ENCODE measurements around the gene STMN3. TPM values are rescaled to one million over a fixed set of nuclear protein-coding genes. Genes with fewer than 3 reads are reported as not detected.
A peak's percentile ranks its signal among the peaks of the same experiment; 100 is the strongest.

Gene STMN3
- total RNA-seq, 1 experiment from 2014 or later = 138 TPM

- no peak for TF ChIP-seq TCF7L2 (IDR thresholded peaks at IDR 0.05; ENCODE audit: borderline replicate concordance, extremely low read depth, insufficient read depth, insufficient read length)
- no peak for TF ChIP-seq SIN3A (IDR thresholded peaks at IDR 0.05; ENCODE audit: low read depth)
Observed at GRCh38 chr20:63641792-63642523, 11.3 kb downstream of the STMN3 start (continued).

GRCh38 chr20:63641146-63641791 is 12.0 kb downstream of the STMN3 start:
- Histone ChIP-seq H3K36me3 (ENCODE audit: control insufficient read depth in 1 of 2, insufficient read depth in 2 of 2, low read length in 2 of 2) (peaks cover 0 to 8% of the 10 kb centered on the region in 2 experiments; a peak in 1 of 4 replicates), H4K20me1 (ENCODE audit: insufficient read depth) (no peaks in the 10 kb centered on the region), H2AFZ (ENCODE audit: low read depth, low read length, poor library complexity, severe bottlenecking) (no peak overlapping the region), H3K9ac (ENCODE audit: low read length) (no peak overlapping the region), H3K4me1 (ENCODE audit: control insufficient read depth in 1 of 2, insufficient read depth in 2 of 2, low read length in 2 of 2) (peaks cover 11 to 34% of the 10 kb centered on the region in 2 experiments), H3K79me2 (ENCODE audit: insufficient read depth, low read length) (no peaks in the 10 kb centered on the region; the same call in 1 of the 2 replicates), H3K9me2 (ENCODE audit: insufficient read depth) (no peaks in the 10 kb centered on the region), H3K27ac (ENCODE audit: low read depth, low read length) (peak overlapping the region; percentile 64), H3K4me3 (replicated peaks in 1 of 2; ENCODE audit: low read depth in 1 of 2, low read length in 2 of 2) (no peak overlapping the region), H3K27me3 (ENCODE audit: insufficient read depth, low read length) (no peaks in the 10 kb centered on the region), H3K9me3 (ENCODE audit: control insufficient read depth in 1 of 2, insufficient read depth in 1 of 2, low read depth in 1 of 2, low read length in 2 of 2) (no peaks in the 10 kb centered on the region), H3K4me2 (ENCODE audit: low read length) (peak overlapping the region; percentile 45)
- DNase-seq (ENCODE audit: low read depth, low spot score) (no peak), ATAC-seq (peak; percentile 5)
- no TSS peak for BruUV-seq (replicated peaks)
- ChIA-PET POLR2A (interaction anchor here (0.6 to 2.2 kb wide), 14 partner anchors 9 to 224 kb away, joined by 3 to 12 read pairs (median 5); partner anchors contain the start of genes HELZ2, RTEL1 and TPD52L2), CTCF (interaction anchor here (0.6 to 1.4 kb wide), 13 partner anchors 9 to 333 kb away, joined by 3 to 12 read pairs (median 4); partner anchors contain the start of genes GMEB2, PTK6, RTEL1 and STMN3), RAD21 (ENCODE audit: low non-redundant PET in 1 of 2, low total read pairs in 2 of 2, uncharacterized antibody in 2 of 2, unreplicated experiment in 2 of 2) (interaction anchor here (0.6 to 1.8 kb wide), 5 partner anchors 41 to 104 kb away, joined by 3 to 14 read pairs (median 5); partner anchors contain the start of gene PTK6 (in 1 of the 2))
- intact Hi-C loops (cut with micrococcal nuclease) = loop anchor here (5.0 kb wide), 1 partner anchor 104 kb away; the partner anchor contains the start of gene PTK6
- TF ChIP-seq EZH2 (IDR thresholded peaks at IDR 0.05) (no peak), RAD21 (IDR thresholded peaks at IDR 0.05; ENCODE audit: low read depth) (no peak), POLR2AphosphoS5 (IDR thresholded peaks at IDR 0.05; ENCODE audit: low read depth, low read length) (no peak), SIN3A (IDR thresholded peaks at IDR 0.05; ENCODE audit: low read depth) (no peak), EGR1 (IDR thresholded peaks at IDR 0.05; ENCODE audit: low read depth) (no peak), SRF (IDR thresholded peaks at IDR 0.05; ENCODE audit: low read depth) (no peak), REST (IDR thresholded peaks at IDR 0.05; ENCODE audit: low read depth) (no peak), ATF3 (IDR thresholded peaks at IDR 0.05) (no peak), EZH2phosphoT487 (IDR thresholded peaks at IDR 0.05; ENCODE audit: borderline replicate concordance) (no peak), CBX3 (IDR thresholded peaks at IDR 0.05; ENCODE audit: low read depth) (no peak), ZNF274 (IDR thresholded peaks at IDR 0.05; ENCODE audit: low read depth, low read length) (no peak), JUND (IDR thresholded peaks at IDR 0.05) (no peak)
- TF ChIP-seq, protein P1, sequence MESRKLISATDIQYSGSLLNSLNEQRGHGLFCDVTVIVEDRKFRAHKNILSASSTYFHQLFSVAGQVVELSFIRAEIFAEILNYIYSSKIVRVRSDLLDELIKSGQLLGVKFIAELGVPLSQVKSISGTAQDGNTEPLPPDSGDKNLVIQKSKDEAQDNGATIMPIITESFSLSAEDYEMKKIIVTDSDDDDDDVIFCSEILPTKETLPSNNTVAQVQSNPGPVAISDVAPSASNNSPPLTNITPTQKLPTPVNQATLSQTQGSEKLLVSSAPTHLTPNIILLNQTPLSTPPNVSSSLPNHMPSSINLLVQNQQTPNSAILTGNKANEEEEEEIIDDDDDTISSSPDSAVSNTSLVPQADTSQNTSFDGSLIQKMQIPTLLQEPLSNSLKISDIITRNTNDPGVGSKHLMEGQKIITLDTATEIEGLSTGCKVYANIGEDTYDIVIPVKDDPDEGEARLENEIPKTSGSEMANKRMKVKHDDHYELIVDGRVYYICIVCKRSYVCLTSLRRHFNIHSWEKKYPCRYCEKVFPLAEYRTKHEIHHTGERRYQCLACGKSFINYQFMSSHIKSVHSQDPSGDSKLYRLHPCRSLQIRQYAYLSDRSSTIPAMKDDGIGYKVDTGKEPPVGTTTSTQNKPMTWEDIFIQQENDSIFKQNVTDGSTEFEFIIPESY (IDR thresholded peaks at IDR 0.05; ENCODE audit: extremely low read depth, insufficient replicate concordance, low read length) = no peak
